Measurements from ENCODE around the gene PCDHGC5. TPM values are rescaled to one million over a fixed set of nuclear protein-coding genes. Genes with fewer than 3 reads are reported as not detected.
A peak's percentile ranks its signal among the peaks of the same experiment; 100 is the strongest.

The PCDHGC5 gene
- total RNA-seq, 1 donor, result 3.6 TPM

GRCh38 chr5:141510850-141511601 lies 22.1 kb downstream of the PCDHGC5 start:
- Histone ChIP-seq H3K9me3 (ENCODE audit: low read depth, low read length) (no peaks in the 10 kb centered on the region), H3K4me2 (ENCODE audit: insufficient read depth, low read length) (no peak overlapping the region), H3K36me3 (ENCODE audit: insufficient read depth, low read length) (peaks cover 23% of the 10 kb centered on the region), H3K4me1 (ENCODE audit: insufficient read depth, low read length) (peaks cover 71% of the 10 kb centered on the region), H2AFZ (ENCODE audit: low read length) (no peak overlapping the region), H3K27me3 (ENCODE audit: insufficient read depth, low read length) (no peaks in the 10 kb centered on the region), H4K20me1 (ENCODE audit: insufficient read depth, low read length) (no peaks in the 10 kb centered on the region), H3K27ac (ENCODE audit: low read depth, low read length) (peak overlapping the region; percentile 96), H3K4me3 (ENCODE audit: insufficient read depth, low read length) (no peak overlapping the region), H3K79me2 (ENCODE audit: insufficient read depth, low read length) (peaks cover 8% of the 10 kb centered on the region)
- no peak for TF ChIP-seq CTCF (IDR thresholded peaks at IDR 0.05; ENCODE audit: extremely low read depth, low read depth, low read length)
- DNase-seq (ENCODE audit: insufficient read length, low spot score, missing footprints), result no peak

GRCh38 chr5:141511771-141512325 lies 23.0 kb downstream of the PCDHGC5 start:
- Histone ChIP-seq H3K79me2 (ENCODE audit: insufficient read depth, low read length) (peaks cover 8% of the 10 kb centered on the region), H3K27me3 (ENCODE audit: insufficient read depth, low read length) (no peaks in the 10 kb centered on the region), H2AFZ (ENCODE audit: low read length) (no peak overlapping the region), H3K9me3 (ENCODE audit: low read depth, low read length) (no peaks in the 10 kb centered on the region), H3K36me3 (ENCODE audit: insufficient read depth, low read length) (peaks cover 21% of the 10 kb centered on the region), H3K4me1 (ENCODE audit: insufficient read depth, low read length) (peaks cover 76% of the 10 kb centered on the region), H3K4me3 (ENCODE audit: insufficient read depth, low read length) (no peak overlapping the region), H4K20me1 (ENCODE audit: insufficient read depth, low read length) (no peaks in the 10 kb centered on the region), H3K4me2 (ENCODE audit: insufficient read depth, low read length) (peak overlapping the region; percentile 94), H3K27ac (ENCODE audit: low read depth, low read length) (peak overlapping the region; percentile 96)
- DNase-seq (ENCODE audit: insufficient read length, low spot score, missing footprints), result no peak
- no peak for TF ChIP-seq CTCF (IDR thresholded peaks at IDR 0.05; ENCODE audit: extremely low read depth, low read depth, low read length)

GRCh38 chr5:141512390-141512910 lies 23.6 kb downstream of the PCDHGC5 start:
- no peaks in the 10 kb centered on the region for H3K9me3 ChIP-seq (ENCODE audit: low read depth, low read length)
- peaks cover 8% of the 10 kb centered on the region for H3K79me2 ChIP-seq (ENCODE audit: insufficient read depth, low read length)
- peak overlapping the region; percentile 75 for H3K4me3 ChIP-seq (ENCODE audit: insufficient read depth, low read length)
- no peak overlapping the region for H2AFZ ChIP-seq (ENCODE audit: low read length)
- no peaks in the 10 kb centered on the region for H4K20me1 ChIP-seq (ENCODE audit: insufficient read depth, low read length)
- peak overlapping the region; percentile 96 for H3K27ac ChIP-seq (ENCODE audit: low read depth, low read length)
- peaks cover 76% of the 10 kb centered on the region for H3K4me1 ChIP-seq (ENCODE audit: insufficient read depth, low read length)
- H3K4me2 ChIP-seq (ENCODE audit: insufficient read depth, low read length), result peak overlapping the region; percentile 94
- H3K27me3 ChIP-seq (ENCODE audit: insufficient read depth, low read length), result no peaks in the 10 kb centered on the region
- peaks cover 22% of the 10 kb centered on the region for H3K36me3 ChIP-seq (ENCODE audit: insufficient read depth, low read length)
- DNase-seq (ENCODE audit: insufficient read length, low spot score, missing footprints), result peak; percentile 88
- TF ChIP-seq CTCF (IDR thresholded peaks at IDR 0.05; ENCODE audit: extremely low read depth, low read depth, low read length), result peak; percentile 79
